ENCODE measurements around the gene FOXN3. TPM values are rescaled to one million over a fixed set of nuclear protein-coding genes. Genes with fewer than 3 reads are reported as not detected.

Gene FOXN3
- total and polyA plus RNA-seq, 10 donors, result 9.2 to 121 (median 98.3) TPM

DNA sequence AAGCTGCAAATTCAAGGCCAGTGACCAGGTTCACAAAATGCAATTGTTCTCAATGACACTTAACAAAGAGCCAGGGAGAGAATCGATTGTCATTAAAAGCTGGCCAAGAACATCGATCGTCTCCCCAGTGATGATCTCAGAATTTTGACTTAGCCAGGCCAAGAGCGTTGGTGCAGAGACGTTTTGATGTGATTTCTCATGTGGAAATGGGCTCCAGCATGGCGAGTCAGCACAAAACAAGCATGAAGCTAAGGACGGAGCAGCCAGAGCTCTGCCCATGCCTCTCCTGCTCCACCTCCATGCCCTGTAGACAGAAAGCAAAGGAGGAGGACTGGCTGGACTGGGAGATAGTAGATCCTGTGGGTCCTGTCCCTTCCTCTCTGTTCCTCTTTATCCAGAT lies 270.8 kb downstream of the FOXN3 start:
- intact Hi-C loops (cut with DNase I; ENCODE audit: low total_unique reads), result no loop called here
- Histone ChIP-seq H3K4me1 (no peaks in the 10 kb centered on the region), H3K4me3 (no peak overlapping the region), H3K27me3 (replicated peaks in 1 of 7) (no peaks in the 10 kb centered on the region), H3K27ac (no peak overlapping the region), H3K36me3 (no peaks in the 10 kb centered on the region), H3K9me3 (peaks cover 0 to 6% (median 0%) of the 10 kb centered on the region in 8 donors)
- no peak for DNase-seq
- 74 to 93% (median 85%) methylated on average over 7 of the region's 7 CpGs for WGBS, 5 donors
- TF ChIP-seq, protein P1, sequence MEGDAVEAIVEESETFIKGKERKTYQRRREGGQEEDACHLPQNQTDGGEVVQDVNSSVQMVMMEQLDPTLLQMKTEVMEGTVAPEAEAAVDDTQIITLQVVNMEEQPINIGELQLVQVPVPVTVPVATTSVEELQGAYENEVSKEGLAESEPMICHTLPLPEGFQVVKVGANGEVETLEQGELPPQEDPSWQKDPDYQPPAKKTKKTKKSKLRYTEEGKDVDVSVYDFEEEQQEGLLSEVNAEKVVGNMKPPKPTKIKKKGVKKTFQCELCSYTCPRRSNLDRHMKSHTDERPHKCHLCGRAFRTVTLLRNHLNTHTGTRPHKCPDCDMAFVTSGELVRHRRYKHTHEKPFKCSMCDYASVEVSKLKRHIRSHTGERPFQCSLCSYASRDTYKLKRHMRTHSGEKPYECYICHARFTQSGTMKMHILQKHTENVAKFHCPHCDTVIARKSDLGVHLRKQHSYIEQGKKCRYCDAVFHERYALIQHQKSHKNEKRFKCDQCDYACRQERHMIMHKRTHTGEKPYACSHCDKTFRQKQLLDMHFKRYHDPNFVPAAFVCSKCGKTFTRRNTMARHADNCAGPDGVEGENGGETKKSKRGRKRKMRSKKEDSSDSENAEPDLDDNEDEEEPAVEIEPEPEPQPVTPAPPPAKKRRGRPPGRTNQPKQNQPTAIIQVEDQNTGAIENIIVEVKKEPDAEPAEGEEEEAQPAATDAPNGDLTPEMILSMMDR (IDR thresholded peaks at IDR 0.05 in 8 of 11, conservative IDR thresholded peaks at IDR 0.05 in 3 of 11), result no peak
- TF ChIP-seq POLR2AphosphoS5 (IDR thresholded peaks at IDR 0.05), result no peak
- no peak for TF ChIP-seq POLR2A (IDR thresholded peaks at IDR 0.05)

DNA sequence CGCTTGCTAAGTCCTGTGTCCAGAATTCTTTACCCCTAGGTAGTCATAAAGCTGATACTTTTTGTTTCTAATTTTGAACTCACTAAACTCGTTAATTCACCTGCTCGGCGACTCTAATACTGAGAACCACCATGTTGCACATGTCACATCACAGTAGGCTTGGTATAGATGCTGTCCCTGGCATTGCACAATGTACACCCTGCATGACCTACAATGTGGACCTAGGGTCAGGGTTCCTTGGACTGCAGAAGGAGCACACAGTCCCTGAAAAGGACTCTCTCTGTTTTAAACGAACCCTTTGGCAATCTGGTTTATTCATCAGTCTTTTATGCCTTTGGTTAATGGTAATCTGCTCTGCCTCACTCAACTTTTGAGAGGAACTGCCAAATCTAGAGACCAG lies 272.4 kb downstream of the FOXN3 start:
- 83 to 92% (median 89%) methylated on average over 5 of the region's 5 CpGs for WGBS, 5 donors
- no peak for DNase-seq
- H3K27ac ChIP-seq, result no peak overlapping the region

DNA sequence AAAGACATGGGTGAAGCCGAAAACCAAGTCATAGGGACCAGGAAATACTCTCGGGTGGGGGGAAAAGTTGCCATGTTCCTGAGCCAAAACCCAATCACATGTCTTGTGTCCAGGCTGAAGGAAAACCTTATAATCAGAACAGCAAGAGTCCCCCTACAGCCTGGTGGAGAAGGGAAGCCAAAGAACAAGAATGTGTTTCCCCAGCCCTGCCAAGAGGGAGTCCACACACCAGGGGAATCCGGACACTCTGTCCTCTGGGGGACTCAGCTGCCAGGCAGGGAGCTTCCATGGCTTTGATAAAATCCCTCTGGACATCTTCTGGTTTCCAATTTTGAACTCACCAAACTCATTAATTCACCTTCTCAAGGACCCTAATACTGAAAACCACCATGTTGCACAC lies 273.0 kb downstream of the FOXN3 start:
- Histone ChIP-seq H3K4me1 (no peaks in the 10 kb centered on the region), H3K9me3 (no peaks in the 10 kb centered on the region), H3K36me3 (no peaks in the 10 kb centered on the region), H3K27ac (no peak overlapping the region), H3K27me3 (replicated peaks in 1 of 7) (no peaks in the 10 kb centered on the region), H3K4me3 (no peak overlapping the region)
- 88 to 94% (median 93%) methylated on average over 3 of the region's 3 CpGs for WGBS, 5 donors
- DNase-seq, result no peak
- TF ChIP-seq POLR2AphosphoS5 (IDR thresholded peaks at IDR 0.05), result no peak
- TF ChIP-seq, protein P1 (IDR thresholded peaks at IDR 0.05 in 8 of 11, conservative IDR thresholded peaks at IDR 0.05 in 3 of 11), result no peak
- TF ChIP-seq POLR2A (IDR thresholded peaks at IDR 0.05), result no peak
- intact Hi-C loops (cut with DNase I; ENCODE audit: low total_unique reads), result no loop called here

More for the DNA sequence above, 272.4 kb downstream of the FOXN3 start:
- intact Hi-C loops (cut with DNase I; ENCODE audit: low total_unique reads), result no loop called here
- TF ChIP-seq POLR2A (IDR thresholded peaks at IDR 0.05) (no peak), POLR2AphosphoS5 (IDR thresholded peaks at IDR 0.05) (no peak)
- TF ChIP-seq, protein P1 (IDR thresholded peaks at IDR 0.05 in 8 of 11, conservative IDR thresholded peaks at IDR 0.05 in 3 of 11), result no peak
- Histone ChIP-seq H3K4me1 (no peaks in the 10 kb centered on the region), H3K4me3 (no peak overlapping the region), H3K27me3 (replicated peaks in 1 of 7) (no peaks in the 10 kb centered on the region), H3K9me3 (no peaks in the 10 kb centered on the region), H3K36me3 (no peaks in the 10 kb centered on the region)

DNA sequence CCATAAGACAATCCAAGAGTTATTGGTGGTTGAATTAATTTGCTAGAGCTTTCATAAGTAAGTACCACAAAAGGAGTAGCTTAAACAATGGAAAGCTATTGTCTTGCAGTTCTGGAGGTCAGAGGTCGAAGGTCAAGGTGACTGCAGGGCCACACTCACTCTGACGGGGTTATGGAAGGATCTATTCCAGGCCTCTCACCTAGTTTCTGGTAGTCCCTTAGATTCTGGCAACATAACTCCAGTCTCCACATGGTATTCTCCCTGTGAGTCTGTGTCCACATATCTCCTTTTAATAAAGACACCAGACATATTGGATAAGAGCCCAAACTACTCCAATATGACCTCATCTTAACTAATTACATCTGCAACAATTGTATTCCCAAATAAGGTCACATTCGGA lies 273.4 kb downstream of the FOXN3 start:
- H3K27ac ChIP-seq, result no peak overlapping the region
- H3K27me3 ChIP-seq (replicated peaks in 1 of 7), result no peaks in the 10 kb centered on the region
- no peaks in the 10 kb centered on the region for H3K36me3 ChIP-seq
- TF ChIP-seq POLR2AphosphoS5 (IDR thresholded peaks at IDR 0.05) (no peak), POLR2A (IDR thresholded peaks at IDR 0.05) (no peak)
- TF ChIP-seq, protein P1 (IDR thresholded peaks at IDR 0.05 in 8 of 11, conservative IDR thresholded peaks at IDR 0.05 in 3 of 11), result no peak
- no peak for DNase-seq
- intact Hi-C loops (cut with DNase I; ENCODE audit: low total_unique reads), result no loop called here
- 73 to 88% (median 84%) methylated on average over 3 of the region's 3 CpGs for WGBS, 5 donors
- H3K4me3 ChIP-seq, result no peak overlapping the region
- H3K4me1 ChIP-seq, result no peaks in the 10 kb centered on the region
- H3K9me3 ChIP-seq, result no peaks in the 10 kb centered on the region
